ENCODE results near the gene LGALS7B. TPM values are rescaled to one million over a fixed set of nuclear protein-coding genes. Genes with fewer than 3 reads are reported as not detected.
"Not testable (repeated sequence)": the region's sequence is repeated elsewhere in the genome, so short reads cannot be mapped to it uniquely, and the experiment has no call there.

LGALS7B gene
- total RNA-seq, 1 donor from 2014 or later: not detected

GRCh38 chr19:38773469-38774177 is 15.4 kb upstream of the LGALS7B start, which contains the start of gene LGALS7:
LGALS7 (minus strand) TSS chr19:38773517; CDS start chr19:38773492, 25 bp downstream.
- Mint-ChIP-seq H3K36me3 (ENCODE audit: low read depth) (no peaks in the 10 kb centered on the region), H3K27ac (ENCODE audit: unreplicated experiment) (no peak within 1 kb of the TSS), H3K27me3 (ENCODE audit: low read depth) (peaks cover 1% of the 10 kb centered on the region)

GRCh38 chr19:38774181-38774950 is 14.6 kb upstream of the LGALS7B start:
- Mint-ChIP-seq H3K9me3 (no peaks in the 10 kb centered on the region), H3K27ac (ENCODE audit: unreplicated experiment) (no peak overlapping the region), H3K36me3 (ENCODE audit: low read depth) (no peaks in the 10 kb centered on the region), H3K27me3 (ENCODE audit: low read depth) (peaks cover 4% of the 10 kb centered on the region), H3K4me1 (peaks cover 5% of the 10 kb centered on the region), H3K4me3 (no peak overlapping the region)
- no peak for DNase-seq (ENCODE audit: low read depth, low spot score)
- TF ChIP-seq CTCF (conservative IDR thresholded peaks at IDR 0.05): no peak

More at GRCh38 chr19:38773469-38774177, 15.4 kb upstream of the LGALS7B start, which contains the start of gene LGALS7:
- Mint-ChIP-seq H3K9me3 (no peaks in the 10 kb centered on the region), H3K4me3 (peak within 1 kb of the TSS; percentile 34), H3K4me1 (peaks cover 5% of the 10 kb centered on the region)
- TF ChIP-seq CTCF (conservative IDR thresholded peaks at IDR 0.05): no peak
- DNase-seq (ENCODE audit: low read depth, low spot score): no peak

GRCh38 chr19:38778733-38779132 is 10.3 kb upstream of the LGALS7B start:
- H3K9me3 Mint-ChIP-seq: no peaks in the 10 kb centered on the region
- peaks cover 4% of the 10 kb centered on the region for H3K4me1 Mint-ChIP-seq
- no peak for TF ChIP-seq CTCF (conservative IDR thresholded peaks at IDR 0.05)
- no peak overlapping the region for H3K27ac Mint-ChIP-seq (ENCODE audit: unreplicated experiment)
- no peak for DNase-seq (ENCODE audit: low read depth, low spot score)
- H3K36me3 Mint-ChIP-seq (ENCODE audit: low read depth): no peaks in the 10 kb centered on the region
- no peak overlapping the region for H3K4me3 Mint-ChIP-seq
- peaks cover 23% of the 10 kb centered on the region for H3K27me3 Mint-ChIP-seq (ENCODE audit: low read depth)

GRCh38 chr19:38780443-38780842 is 8.6 kb upstream of the LGALS7B start:
- no peaks in the 10 kb centered on the region for H3K9me3 Mint-ChIP-seq
- H3K27ac Mint-ChIP-seq (ENCODE audit: unreplicated experiment): no peak overlapping the region
- peaks cover 4% of the 10 kb centered on the region for H3K4me1 Mint-ChIP-seq
- no peak for TF ChIP-seq CTCF (conservative IDR thresholded peaks at IDR 0.05)
- peaks cover 23% of the 10 kb centered on the region for H3K27me3 Mint-ChIP-seq (ENCODE audit: low read depth)
- no peak overlapping the region for H3K4me3 Mint-ChIP-seq
- H3K36me3 Mint-ChIP-seq (ENCODE audit: low read depth): no peaks in the 10 kb centered on the region
- DNase-seq (ENCODE audit: low read depth, low spot score): no peak

GRCh38 chr19:38781058-38781457 is 7.9 kb upstream of the LGALS7B start:
- no peak for DNase-seq (ENCODE audit: low read depth, low spot score)
- Mint-ChIP-seq H3K36me3 (ENCODE audit: low read depth) (no peaks in the 10 kb centered on the region), H3K9me3 (no peaks in the 10 kb centered on the region), H3K27me3 (ENCODE audit: low read depth) (peaks cover 23% of the 10 kb centered on the region), H3K4me1 (peaks cover 4% of the 10 kb centered on the region), H3K4me3 (no peak overlapping the region), H3K27ac (ENCODE audit: unreplicated experiment) (no peak overlapping the region)
- TF ChIP-seq CTCF (conservative IDR thresholded peaks at IDR 0.05): no peak

GRCh38 chr19:38782212-38782611 is 6.8 kb upstream of the LGALS7B start:
- not testable (repeated sequence) for DNase-seq (ENCODE audit: low read depth, low spot score); H3K4me3 Mint-ChIP-seq; H3K36me3 Mint-ChIP-seq (ENCODE audit: low read depth); H3K27ac Mint-ChIP-seq (ENCODE audit: unreplicated experiment); H3K4me1 Mint-ChIP-seq; H3K9me3 Mint-ChIP-seq
- peaks cover 23% of the 10 kb centered on the region for H3K27me3 Mint-ChIP-seq (ENCODE audit: low read depth)
